HCT116 (cell line): Measurements from ENCODE around the gene DGCR8.

Source experiments
- CTCF ChIP-seq, 3 experiments: fragments of 200-600 bp in 1 of 3; sonication (generic) in 1 of 3; IDR thresholded peaks in 2 of 3; conservative IDR thresholded peaks in 1 of 3; 2 replicates each; pipeline ENCODE4 v1.5.1; 2012 to 2017; ENCODE audit warnings: low read depth in 2 of 3, low read length in 2 of 3, antibody characterized with exemption in 1 of 3, borderline replicate concordance in 1 of 3, control low read depth in 1 of 3, mild to moderate bottlenecking in 1 of 3, mixed read lengths in 1 of 3, mixed run types in 1 of 3, moderate library complexity in 1 of 3; ENCODE audit not compliant: insufficient read depth in 1 of 3
- EZH2 ChIP-seq: fragments of 200-600 bp; sonication (generic); IDR thresholded peaks from 2 replicates; pipeline ENCODE4 v1.6.1; 2017; ENCODE audit warnings: antibody characterized with exemption, mixed run types
- EZH2phosphoT487 ChIP-seq: fragments of 200-600 bp; IDR thresholded peaks from 2 replicates; pipeline ENCODE4 v1.6.1; 2018; ENCODE audit warnings: antibody characterized with exemption, borderline replicate concordance
- JUND ChIP-seq: IDR thresholded peaks from 2 replicates; pipeline ENCODE4 v1.6.1; 2012
- MAX ChIP-seq: IDR thresholded peaks from 2 replicates; pipeline ENCODE4 v1.6.1; 2012
- POLR2A ChIP-seq: IDR thresholded peaks from 2 replicates; pipeline ENCODE4 v1.7.0; 2011; ENCODE audit warnings: borderline replicate concordance; ENCODE audit not compliant: insufficient read depth, insufficient read length; ENCODE audit errors: extremely low read depth
- POLR2AphosphoS5 ChIP-seq: IDR thresholded peaks from 2 replicates; pipeline ENCODE4 v1.6.1; 2011; ENCODE audit warnings: mild to moderate bottlenecking, low read depth, low read length, moderate library complexity
- RAD21 ChIP-seq: IDR thresholded peaks from 2 replicates; pipeline ENCODE4 v1.6.1; 2012; ENCODE audit warnings: low read depth, mild to moderate bottlenecking
- SIN3A ChIP-seq: IDR thresholded peaks from 2 replicates; pipeline ENCODE4 v1.6.1; 2012; ENCODE audit warnings: low read depth
- SRF ChIP-seq: IDR thresholded peaks from 2 replicates; pipeline ENCODE4 v1.6.1; 2012; ENCODE audit warnings: low read depth
- TCF7L2 ChIP-seq: IDR thresholded peaks from 2 replicates; pipeline ENCODE4 v1.7.0; 2011; ENCODE audit warnings: borderline replicate concordance, inconsistent platforms; ENCODE audit not compliant: insufficient read depth, insufficient read length; ENCODE audit errors: extremely low read depth
- YY1 ChIP-seq: IDR thresholded peaks from 2 replicates; pipeline ENCODE4 v1.6.1; 2011; ENCODE audit warnings: low read length, low read depth, moderate library complexity, mild to moderate bottlenecking; ENCODE audit not compliant: insufficient replicate concordance; ENCODE audit errors: extremely low read depth
- ZBTB33 ChIP-seq: IDR thresholded peaks from 2 replicates; pipeline ENCODE4 v1.6.1; 2011; ENCODE audit warnings: mild to moderate bottlenecking, low read length, moderate library complexity; ENCODE audit not compliant: insufficient replicate concordance; ENCODE audit errors: extremely low read depth
- TF ChIP-seq, protein P1 (sequence below): IDR thresholded peaks from 2 replicates; pipeline ENCODE4 v1.6.1; 2012; ENCODE audit warnings: low read depth

- TF ChIP-seq CTCF (IDR thresholded peaks at IDR 0.05 in 2 of 3, conservative IDR thresholded peaks at IDR 0.05 in 1 of 3; ENCODE audit: borderline replicate concordance in 1 of 3, insufficient read depth in 1 of 3, low read depth in 2 of 3, low read length in 2 of 3) = peak in 2 of 3 experiments; percentile 40 to 51; a peak in 3 of 6 replicates
- no peak for TF ChIP-seq POLR2A
- no peak for TF ChIP-seq JUND
- TF ChIP-seq SIN3A = no peak
- no peak for TF ChIP-seq EZH2phosphoT487
- TF ChIP-seq ZBTB33 = no peak
- TF ChIP-seq YY1 = no peak
- no peak for TF ChIP-seq RAD21
- TF ChIP-seq SRF = no peak
- no peak for TF ChIP-seq MAX
- TF ChIP-seq, protein P1, sequence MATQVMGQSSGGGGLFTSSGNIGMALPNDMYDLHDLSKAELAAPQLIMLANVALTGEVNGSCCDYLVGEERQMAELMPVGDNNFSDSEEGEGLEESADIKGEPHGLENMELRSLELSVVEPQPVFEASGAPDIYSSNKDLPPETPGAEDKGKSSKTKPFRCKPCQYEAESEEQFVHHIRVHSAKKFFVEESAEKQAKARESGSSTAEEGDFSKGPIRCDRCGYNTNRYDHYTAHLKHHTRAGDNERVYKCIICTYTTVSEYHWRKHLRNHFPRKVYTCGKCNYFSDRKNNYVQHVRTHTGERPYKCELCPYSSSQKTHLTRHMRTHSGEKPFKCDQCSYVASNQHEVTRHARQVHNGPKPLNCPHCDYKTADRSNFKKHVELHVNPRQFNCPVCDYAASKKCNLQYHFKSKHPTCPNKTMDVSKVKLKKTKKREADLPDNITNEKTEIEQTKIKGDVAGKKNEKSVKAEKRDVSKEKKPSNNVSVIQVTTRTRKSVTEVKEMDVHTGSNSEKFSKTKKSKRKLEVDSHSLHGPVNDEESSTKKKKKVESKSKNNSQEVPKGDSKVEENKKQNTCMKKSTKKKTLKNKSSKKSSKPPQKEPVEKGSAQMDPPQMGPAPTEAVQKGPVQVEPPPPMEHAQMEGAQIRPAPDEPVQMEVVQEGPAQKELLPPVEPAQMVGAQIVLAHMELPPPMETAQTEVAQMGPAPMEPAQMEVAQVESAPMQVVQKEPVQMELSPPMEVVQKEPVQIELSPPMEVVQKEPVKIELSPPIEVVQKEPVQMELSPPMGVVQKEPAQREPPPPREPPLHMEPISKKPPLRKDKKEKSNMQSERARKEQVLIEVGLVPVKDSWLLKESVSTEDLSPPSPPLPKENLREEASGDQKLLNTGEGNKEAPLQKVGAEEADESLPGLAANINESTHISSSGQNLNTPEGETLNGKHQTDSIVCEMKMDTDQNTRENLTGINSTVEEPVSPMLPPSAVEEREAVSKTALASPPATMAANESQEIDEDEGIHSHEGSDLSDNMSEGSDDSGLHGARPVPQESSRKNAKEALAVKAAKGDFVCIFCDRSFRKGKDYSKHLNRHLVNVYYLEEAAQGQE = no peak
- no peak for TF ChIP-seq POLR2AphosphoS5
- no peak for TF ChIP-seq TCF7L2
- TF ChIP-seq EZH2 = no peak
Measured at GRCh38 chr22:20060700-20061480, 19.2 kb upstream of the DGCR8 start.
